IMR-90 (cell line): ENCODE data around the gene MINK1. TPM values are rescaled to one million over a fixed set of nuclear protein-coding genes. Genes with fewer than 3 reads are reported as not detected.
A peak's percentile ranks its signal among the peaks of the same experiment; 100 is the strongest.

Experiments used
- ATAC-seq: fragments of 200-7000 bp; cut with Tn5 transposase; 2 replicates; pipeline ENCODE4 v1.9.1; 2020; ENCODE audit warnings: low read depth, mild to moderate bottlenecking, moderate library complexity
- BruUV-seq: library from RNA; stranded (reverse); fragments of 400-500 nt; replicated peaks from 2 replicates; lab custom pipeline; 2021; lab: Mats Ljungman, UMichigan
- CTCF ChIA-PET: fragments of 300-600 bp; formaldehyde crosslinking; extraction: SDS; loops from one replicate; lab custom pipeline; 2021; ENCODE audit warnings: antibody characterized with exemption; lab: Yijun Ruan, JAX
- POLR2A ChIA-PET: fragments of 300-600 bp; sonication (Branson Sonifier 250); formaldehyde crosslinking; loops from one replicate; lab custom pipeline; 2022; ENCODE audit warnings: antibody characterized with exemption; ENCODE audit not compliant: unreplicated experiment; lab: Charles Lee
- DNase-seq: peaks from one replicate; pipeline ENCODE4 v3.0.0; 2013
- H2AFZ ChIP-seq: replicated peaks from 2 replicates; pipeline ENCODE3; 2013; ENCODE audit warnings: low read length, mild to moderate bottlenecking; ENCODE audit not compliant: poor library complexity
- H2AK5ac ChIP-seq: 2 replicates; pipeline ENCODE4 v1.6.1; 2013; ENCODE audit warnings: low read depth, low read length, inconsistent platforms
- H2AK9ac ChIP-seq: replicated peaks from 2 replicates; pipeline ENCODE3; 2013; ENCODE audit warnings: mild to moderate bottlenecking, low read depth, low read length, moderate library complexity; ENCODE audit not compliant: poor library complexity
- H2BK120ac ChIP-seq: 2 replicates; pipeline ENCODE4 v1.6.1; 2013; ENCODE audit warnings: low read depth, low read length, inconsistent platforms
- H2BK15ac ChIP-seq: 3 replicates; pipeline ENCODE4 v1.6.1; 2013; ENCODE audit warnings: low read depth, low read length, inconsistent platforms
- H2BK20ac ChIP-seq: 2 replicates; pipeline ENCODE4 v1.6.1; 2013; ENCODE audit warnings: low read depth, mild to moderate bottlenecking, inconsistent platforms, low read length, moderate library complexity
- H2BK5ac ChIP-seq: 2 replicates; pipeline ENCODE4 v1.6.1; 2013; ENCODE audit warnings: mild to moderate bottlenecking, low read depth, low read length, inconsistent platforms; ENCODE audit not compliant: poor library complexity, severe bottlenecking
- H3K14ac ChIP-seq: replicated peaks from 2 replicates; pipeline ENCODE4 v1.6.1; 2013; ENCODE audit warnings: low read depth, low read length, inconsistent platforms
- H3K18ac ChIP-seq: 2 replicates; pipeline ENCODE4 v1.6.1; 2013; ENCODE audit warnings: low read depth, low read length, control low read depth
- H3K23ac ChIP-seq: 2 replicates; pipeline ENCODE4 v1.6.1; 2013; ENCODE audit warnings: low read depth, low read length, inconsistent platforms
- H3K27ac ChIP-seq: 2 replicates; pipeline ENCODE4 v1.5.1; 2013; ENCODE audit warnings: mild to moderate bottlenecking, control low read depth, low read length; ENCODE audit not compliant: insufficient read depth
- H3K27me3 ChIP-seq: 2 replicates; pipeline ENCODE4 v1.6.1; 2013; ENCODE audit warnings: low read length; ENCODE audit not compliant: control insufficient read depth, insufficient read depth
- H3K36me3 ChIP-seq: 2 replicates; pipeline ENCODE4 v1.6.1; 2013; ENCODE audit warnings: low read length, mixed read lengths; ENCODE audit not compliant: control insufficient read depth, insufficient read depth
- H3K4ac ChIP-seq: 2 replicates; pipeline ENCODE4 v1.6.1; 2013; ENCODE audit warnings: low read depth, low read length, inconsistent platforms
- H3K4me1 ChIP-seq: 2 replicates; pipeline ENCODE4 v1.6.1; 2013; ENCODE audit warnings: low read length, mixed read lengths; ENCODE audit not compliant: control insufficient read depth, insufficient read depth
- H3K4me2 ChIP-seq: 2 replicates; pipeline ENCODE4 v1.6.1; 2013; ENCODE audit warnings: low read depth, mild to moderate bottlenecking, control low read depth, low read length, moderate library complexity
- H3K4me3 ChIP-seq: 2 replicates; pipeline ENCODE4 v1.5.1; 2013; ENCODE audit warnings: low read depth, mild to moderate bottlenecking, control low read depth, low read length, moderate library complexity; ENCODE audit not compliant: insufficient read depth
- H3K56ac ChIP-seq: 2 replicates; pipeline ENCODE4 v1.6.1; 2013; ENCODE audit warnings: low read length, inconsistent platforms; ENCODE audit not compliant: insufficient read depth; ENCODE audit errors: extremely low read depth
- H3K79me1 ChIP-seq, 2 experiments: 2 replicates each; pipeline ENCODE4 v1.6.1; 2013; ENCODE audit warnings: low read length in 2 of 2, inconsistent platforms in 1 of 2, low read depth in 1 of 2
- H3K9ac ChIP-seq: 2 replicates; pipeline ENCODE4 v1.6.1; 2013; ENCODE audit warnings: low read depth, low read length, control low read depth
- H3K9me1 ChIP-seq: 2 replicates; pipeline ENCODE4 v1.6.1; 2013; ENCODE audit warnings: low read length, inconsistent platforms; ENCODE audit not compliant: insufficient read depth
- H3K9me3 ChIP-seq: 2 replicates; pipeline ENCODE4 v1.6.1; 2013; ENCODE audit warnings: low read length; ENCODE audit not compliant: control insufficient read depth, insufficient read depth
- H4K20me1 ChIP-seq: 2 replicates; pipeline ENCODE4 v1.6.1; 2013; ENCODE audit warnings: low read length, inconsistent platforms; ENCODE audit not compliant: insufficient read depth
- H4K5ac ChIP-seq: 2 replicates; pipeline ENCODE4 v1.6.1; 2013; ENCODE audit warnings: mild to moderate bottlenecking, low read depth, low read length, control low read depth
- H4K8ac ChIP-seq, 2 experiments: 2 replicates each; pipeline ENCODE4 v1.6.1; 2013; ENCODE audit warnings: low read depth in 2 of 2, low read length in 2 of 2, control low read depth in 1 of 2, inconsistent platforms in 1 of 2
- H4K91ac ChIP-seq: 2 replicates; pipeline ENCODE4 v1.6.1; 2013; ENCODE audit warnings: low read depth, low read length, inconsistent platforms; ENCODE audit not compliant: insufficient read depth
- CEBPB ChIP-seq: IDR thresholded peaks from 2 replicates; pipeline ENCODE4 v1.6.1; 2012; ENCODE audit warnings: low read depth, low read length, improper control_type of control experiment
- MAZ ChIP-seq: IDR thresholded peaks from 2 replicates; pipeline ENCODE4 v1.6.1; 2012; ENCODE audit warnings: low read depth, mild to moderate bottlenecking, low read length, improper control_type of control experiment, moderate library complexity, borderline replicate concordance
- SMC3 ChIP-seq: fragments of 150-350 bp; IDR thresholded peaks from 2 replicates; pipeline ENCODE4 v1.6.1; 2016; ENCODE audit warnings: low read depth, mild to moderate bottlenecking, antibody characterized with exemption, low read length, moderate library complexity
- WGBS, 2 experiments: methylation state at CpG; one replicate each; pipeline versions ENCODE4 v1.1.5 to v1.1.7; 2013; ENCODE audit warnings: missing lambda C conversion rate in 2 of 2; ENCODE audit not compliant: insufficient read length in 1 of 2; ENCODE audit errors: extremely low coverage in 2 of 2; 5-methylcytosine and 5-hydroxymethylcytosine counted together
- dilution Hi-C: fragments of 300-500 bp; cut with HindIII; formaldehyde crosslinking; loops from one replicate; pipeline ENCODE4 v1.14.3; 2018; ENCODE audit warnings: low sequenced_read_pairs; ENCODE audit not compliant: unreplicated experiment
- in situ Hi-C: fragments of 300-500 bp; cut with MboI; formaldehyde crosslinking; loops from 3 replicates; pipeline ENCODE4 v1.14.3; 2019; ENCODE audit warnings: low sequenced_read_pairs, inconsistent platforms, mixed read lengths
- intact Hi-C: fragments of 100-400 bp; cut with micrococcal nuclease; formaldehyde crosslinking; loops from 2 replicates; pipeline ENCODE4 v1.10.0; 2022
- polyA plus RNA-seq, 3 experiments: library from polyadenylated mRNA; depleted of rRNA; stranded (reverse); fragments of >200 nt; gene quantifications; 2 replicates each; pipeline ENCODE4 v1.2.3, GENCODE V29; 2012; ENCODE audit warnings: low replicate concordance in 1 of 3
- total RNA-seq: library from RNA; depleted of rRNA; stranded (reverse); fragments of >200 nt; gene quantifications from 2 replicates; pipeline ENCODE4 v1.2.3, GENCODE V29; 2012

Gene MINK1
- total and polyA plus RNA-seq, 2 of the 4 experiments (the other 2 are of a cell fraction): 12.2 to 40.9 TPM

- POLR2A ChIA-PET: no interaction called here
- Histone ChIP-seq H2AFZ (peak within 1 kb of the TSS; percentile 95), H3K56ac (peak within 1 kb of the TSS; percentile 78; the same call in 1 of the 2 replicates), H2BK5ac (peak within 1 kb of the TSS; percentile 60), H2BK20ac (no peak within 1 kb of the TSS), H4K8ac (peak within 1 kb of the TSS; percentile 57 to 72; a peak in 3 of 4 replicates), H3K79me1 (peaks cover 0 to 25% of the 10 kb centered on the region in 2 experiments; a peak in 3 of 4 replicates), H3K23ac (peak within 1 kb of the TSS; percentile 87; the same call in 1 of the 2 replicates), H3K4me1 (peaks cover 4% of the 10 kb centered on the region; the same call in 1 of the 2 replicates), H3K9me1 (no peaks in the 10 kb centered on the region), H3K9ac (peak within 1 kb of the TSS; percentile 96), H3K18ac (no peak within 1 kb of the TSS), H4K91ac (no peak within 1 kb of the TSS), H2BK120ac (no peak within 1 kb of the TSS), H3K14ac (peak within 1 kb of the TSS; percentile 71), H3K4ac (peak within 1 kb of the TSS; percentile 72; the same call in 1 of the 2 replicates), H3K36me3 (peaks cover 21% of the 10 kb centered on the region), H2AK9ac (peak within 1 kb of the TSS; percentile 92), H3K4me2 (peak within 1 kb of the TSS; percentile 100), H3K9me3 (no peaks in the 10 kb centered on the region), H3K27ac (peak within 1 kb of the TSS; percentile 82), H4K5ac (peak within 1 kb of the TSS; percentile 57; the same call in 1 of the 2 replicates), H3K27me3 (no peaks in the 10 kb centered on the region), H2BK15ac (no peak within 1 kb of the TSS), H2AK5ac (peak within 1 kb of the TSS; percentile 87), H4K20me1 (no peaks in the 10 kb centered on the region), H3K4me3 (peak within 1 kb of the TSS; percentile 97)
- intact Hi-C loops (no loop called here), in situ Hi-C loops (no loop called here), dilution Hi-C loops (no loop called here)
- ATAC-seq (peak; percentile 100), DNase-seq (peak; percentile 67)
- TF ChIP-seq CEBPB (no peak), SMC3 (no peak), MAZ (peak; percentile 88)
- CTCF ChIA-PET: interaction anchor here (1.7 kb wide), 1 partner anchor 11 kb away, joined by 5 read pairs; the partner anchor contains the start of gene PSMB6
- WGBS, 2 experiments: 1% methylated on average over 43 of the region's 106 CpGs; no CpG with 5 or more reads in 1 of the 2 experiments
- BruUV-seq: no TSS peak
Measured at GRCh38 chr17:4806777-4807604, 26.1 kb upstream of the MINK1 start, which contains the start of gene PLD2. TSS of gene PLD2 (plus strand) at chr17:4807152. CDS start at chr17:4807773, 621 bp downstream.
